Bronchial epithelial cell (primary cell): ENCODE data around the gene GIPC3. TPM values are rescaled to one million over a fixed set of nuclear protein-coding genes. Genes with fewer than 3 reads are reported as not detected.

Experiments
- DNase-seq: peaks from one replicate; pipeline ENCODE4 v3.0.0-alpha.2; 2010; ENCODE audit warnings: low read depth
- FAIRE-seq: peaks from 2 replicates; lab custom pipeline; 2011; peaks lifted over from hg19 to GRCh38; lab: Jason Lieb, UNC
- H3K27me3 ChIP-seq: 2 replicates; pipeline ENCODE4 v1.5.1; 2011; ENCODE audit warnings: low read length; ENCODE audit not compliant: control insufficient read depth, insufficient read depth
- H3K36me3 ChIP-seq: 2 replicates; pipeline ENCODE4 v1.5.1; 2011; ENCODE audit warnings: low read length; ENCODE audit not compliant: control insufficient read depth, insufficient read depth
- H3K4me3 ChIP-seq: 2 replicates; pipeline ENCODE4 v1.5.1; 2011; ENCODE audit warnings: mild to moderate bottlenecking, low read depth, low read length, control low read depth
- CTCF ChIP-seq: IDR thresholded peaks from 2 replicates; pipeline ENCODE4 v1.5.1; 2011; ENCODE audit warnings: mild to moderate bottlenecking, moderate library complexity, low read length, control low read depth, inconsistent platforms; ENCODE audit not compliant: insufficient read depth, severe bottlenecking
- total RNA-seq: library from RNA; depleted of rRNA; stranded (reverse); fragments of >200 nt; gene quantifications from 2 replicates; pipeline ENCODE4 v1.2.1, GENCODE V29; 2014

GIPC3 gene, protein sequence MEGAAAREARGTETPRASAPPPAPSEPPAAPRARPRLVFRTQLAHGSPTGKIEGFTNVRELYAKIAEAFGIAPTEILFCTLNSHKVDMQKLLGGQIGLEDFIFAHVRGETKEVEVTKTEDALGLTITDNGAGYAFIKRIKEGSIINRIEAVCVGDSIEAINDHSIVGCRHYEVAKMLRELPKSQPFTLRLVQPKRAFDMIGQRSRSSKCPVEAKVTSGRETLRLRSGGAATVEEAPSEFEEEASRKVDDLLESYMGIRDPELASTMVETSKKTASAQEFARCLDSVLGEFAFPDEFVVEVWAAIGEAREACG
- not detected in 2 replicates for total RNA-seq

GRCh38 chr19:3585301-3586126, at the start of gene GIPC3:
TSS of gene GIPC3 (plus strand) at chr19:3585478. CDS start at chr19:3585598, 120 bp downstream.
- Histone ChIP-seq H3K36me3 (no peaks in the 10 kb centered on the region), H3K27me3 (no peaks in the 10 kb centered on the region), H3K4me3 (no peak within 1 kb of the TSS)
- DNase-seq (no peak), FAIRE-seq (no peak)
- no peak for TF ChIP-seq CTCF

GRCh38 chr19:3535563-3535965, 49.7 kb upstream of the GIPC3 start:
- H3K36me3 ChIP-seq = peaks cover 25% of the 10 kb centered on the region
- FAIRE-seq = peak; percentile 32

GRCh38 chr19:3535981-3536380, 49.3 kb upstream of the GIPC3 start:
- DNase-seq (no peak), FAIRE-seq (no peak)
- Histone ChIP-seq H3K27me3 (no peaks in the 10 kb centered on the region), H3K36me3 (peaks cover 23% of the 10 kb centered on the region), H3K4me3 (no peak overlapping the region)
- no peak for TF ChIP-seq CTCF

More at GRCh38 chr19:3535563-3535965, 49.7 kb upstream of the GIPC3 start:
- no peaks in the 10 kb centered on the region for H3K27me3 ChIP-seq
- no peak overlapping the region for H3K4me3 ChIP-seq
- no peak for DNase-seq
- TF ChIP-seq CTCF = no peak

- DNase-seq = no peak
- FAIRE-seq = no peak
- H3K36me3 ChIP-seq = peaks cover 21% of the 10 kb centered on the region
Measured at GRCh38 chr19:3536429-3537100, 48.7 kb upstream of the GIPC3 start.

DNA sequence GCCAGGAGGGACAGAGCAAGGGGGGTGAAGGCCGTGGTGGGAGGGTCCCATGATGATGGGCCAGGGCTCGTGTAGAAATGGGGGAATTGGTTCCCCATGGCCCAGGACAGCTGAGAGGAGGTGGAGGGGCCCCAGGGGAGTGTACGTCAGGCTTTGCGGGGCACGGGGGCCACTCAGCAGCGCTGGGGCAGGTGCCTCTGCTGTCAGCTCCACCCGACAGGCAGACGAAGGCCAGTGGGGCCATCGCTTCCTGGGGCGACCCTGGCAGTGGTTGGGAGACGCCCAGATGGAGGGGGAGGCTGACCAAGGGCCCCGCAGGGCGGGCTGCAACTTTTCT, 48.2 kb upstream of the GIPC3 start:
- no peaks in the 10 kb centered on the region for H3K27me3 ChIP-seq
- DNase-seq = no peak
- H3K36me3 ChIP-seq = peaks cover 19% of the 10 kb centered on the region
- FAIRE-seq = no peak
- no peak for TF ChIP-seq CTCF
- H3K4me3 ChIP-seq = no peak overlapping the region

More at GRCh38 chr19:3536429-3537100, 48.7 kb upstream of the GIPC3 start:
- Histone ChIP-seq H3K4me3 (no peak overlapping the region), H3K27me3 (no peaks in the 10 kb centered on the region)
- no peak for TF ChIP-seq CTCF
